ENCODE results near the gene SH3D19.
"Not testable (repeated sequence)": the region's sequence is repeated elsewhere in the genome, so short reads cannot be mapped to it uniquely, and the experiment has no call there.

SH3D19 gene

DNA sequence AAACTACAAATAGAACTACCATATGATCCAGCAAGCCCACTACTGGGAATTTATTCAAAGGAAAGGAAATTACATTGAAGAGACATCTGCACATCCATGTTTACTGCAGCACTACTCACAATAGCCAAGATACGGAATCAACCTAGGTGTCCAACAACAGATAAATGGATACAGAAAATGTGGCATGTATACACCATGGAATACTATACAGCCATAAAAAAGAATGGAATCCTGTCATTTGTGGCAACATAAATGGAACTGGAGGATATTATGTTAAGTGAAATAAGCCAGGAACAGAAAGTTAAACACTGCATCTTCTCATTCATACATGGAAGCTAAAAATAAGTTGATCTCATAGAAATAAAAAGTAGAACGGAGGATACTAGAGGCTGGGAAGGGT is 167.9 kb downstream of the SH3D19 start:
- no peak overlapping the region for H3K27ac Mint-ChIP-seq
- H3K4me1 Mint-ChIP-seq (ENCODE audit: low read depth), result no peaks in the 10 kb centered on the region
- H3K36me3 Mint-ChIP-seq, result no peaks in the 10 kb centered on the region
- no peaks in the 10 kb centered on the region for H3K9me3 Mint-ChIP-seq (ENCODE audit: low read depth)
- H3K27me3 Mint-ChIP-seq, result peaks cover 13% of the 10 kb centered on the region
- H3K4me3 Mint-ChIP-seq, result no peak overlapping the region

DNA sequence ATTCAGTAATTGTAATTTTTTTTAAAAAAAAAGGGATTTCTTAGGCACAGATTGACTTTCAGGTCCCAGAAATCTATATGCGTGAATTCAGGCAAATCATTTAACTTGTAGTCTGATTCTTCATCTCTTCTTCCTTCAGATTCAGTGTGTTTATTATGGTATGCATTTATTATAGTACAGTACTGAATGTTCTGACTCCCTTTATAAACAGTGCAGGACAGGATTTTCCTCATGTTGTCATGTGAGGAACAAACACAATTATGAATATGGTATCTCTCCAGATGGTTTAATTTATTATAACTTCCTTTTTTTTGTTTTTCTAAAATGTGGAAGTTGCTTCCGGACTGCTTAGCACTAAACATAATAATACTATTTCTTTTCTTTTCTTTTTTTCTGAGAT is 171.8 kb downstream of the SH3D19 start:
- Mint-ChIP-seq H3K9me3 (ENCODE audit: low read depth) (no peaks in the 10 kb centered on the region), H3K4me3 (no peak overlapping the region), H3K36me3 (no peaks in the 10 kb centered on the region), H3K27ac (no peak overlapping the region), H3K4me1 (ENCODE audit: low read depth) (no peaks in the 10 kb centered on the region), H3K27me3 (peaks cover 16% of the 10 kb centered on the region)

DNA sequence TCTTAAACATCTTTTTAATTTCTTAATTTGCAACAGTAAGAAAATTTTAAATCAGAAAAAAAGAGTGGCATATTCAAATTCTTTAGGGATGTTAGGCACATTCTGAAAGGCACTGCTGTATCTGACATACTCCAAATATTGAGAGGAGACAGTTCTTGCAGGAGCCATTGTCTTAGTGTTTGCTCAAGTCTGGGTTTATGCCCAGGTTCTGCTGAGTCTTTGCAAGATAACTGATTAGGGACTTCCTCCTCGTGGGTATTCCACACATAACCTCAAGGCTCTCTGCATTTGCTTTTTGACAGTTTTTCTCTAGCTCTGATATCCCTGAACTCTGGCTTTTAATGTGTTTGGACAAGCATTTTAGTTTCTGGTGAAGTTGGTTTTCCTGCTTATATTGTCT is 173.4 kb downstream of the SH3D19 start:
- no peaks in the 10 kb centered on the region for H3K36me3 Mint-ChIP-seq

DNA sequence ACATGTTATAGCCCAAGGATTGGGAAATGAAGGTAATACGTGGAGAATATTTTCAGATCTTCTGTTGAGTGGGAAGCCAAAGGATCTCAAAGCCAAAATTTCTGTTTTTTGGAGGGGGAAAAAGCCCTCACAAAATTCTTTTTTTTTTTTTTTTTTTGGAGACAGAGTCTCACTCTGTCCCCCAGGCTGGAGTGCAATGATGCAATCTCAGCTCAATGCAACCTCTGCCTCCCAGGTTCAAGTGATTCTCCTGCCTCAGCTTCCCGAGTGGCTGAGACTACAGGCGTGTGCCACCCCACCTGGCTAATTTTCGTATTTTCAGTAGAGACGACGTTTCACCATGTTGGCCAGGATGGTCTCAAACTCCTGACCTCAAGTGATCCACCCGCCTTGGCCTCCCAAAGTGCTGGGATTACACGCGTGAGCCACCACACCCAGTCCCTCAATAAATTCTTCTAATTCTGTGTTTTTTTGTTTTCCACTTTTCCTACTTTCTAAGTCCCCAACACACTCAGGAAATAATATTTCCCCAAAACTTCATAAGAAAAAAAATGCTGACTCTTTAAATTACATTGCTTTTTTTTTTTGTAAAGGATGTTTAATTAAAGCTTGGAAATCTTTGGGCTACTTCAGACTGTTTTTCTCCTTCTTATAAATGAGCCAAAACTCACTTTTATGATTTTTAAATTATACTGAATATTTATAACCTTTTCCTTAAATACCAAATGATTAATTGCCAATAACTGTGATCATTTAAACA is 174.4 kb downstream of the SH3D19 start:
- Mint-ChIP-seq H3K27ac (no peak overlapping the region), H3K4me3 (no peak overlapping the region), H3K4me1 (ENCODE audit: low read depth) (no peaks in the 10 kb centered on the region), H3K36me3 (no peaks in the 10 kb centered on the region), H3K27me3 (peaks cover 10% of the 10 kb centered on the region), H3K9me3 (ENCODE audit: low read depth) (no peaks in the 10 kb centered on the region)

More for the DNA sequence above, 173.4 kb downstream of the SH3D19 start:
- Mint-ChIP-seq H3K27me3 (peaks cover 16% of the 10 kb centered on the region), H3K27ac (no peak overlapping the region), H3K9me3 (ENCODE audit: low read depth) (no peaks in the 10 kb centered on the region), H3K4me1 (ENCODE audit: low read depth) (no peaks in the 10 kb centered on the region), H3K4me3 (no peak overlapping the region)

DNA sequence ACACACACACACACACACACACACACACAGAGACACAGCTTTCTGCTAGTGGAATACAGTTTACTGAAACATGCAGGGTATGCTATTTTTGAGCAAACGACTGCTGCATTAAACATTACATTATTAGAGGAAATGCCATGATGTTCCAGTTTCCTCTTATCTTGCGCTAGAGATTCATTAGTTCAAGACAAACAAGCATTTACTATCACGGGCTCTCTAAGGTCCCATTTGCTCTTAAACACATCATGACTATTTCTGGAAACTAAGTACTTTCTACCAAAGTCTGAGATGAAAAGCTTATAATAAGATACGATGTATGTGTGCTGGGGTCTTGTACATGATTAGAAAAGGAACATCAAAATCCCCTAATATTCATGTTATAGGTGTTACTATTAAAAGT is 177.1 kb downstream of the SH3D19 start:
- no peak overlapping the region for H3K27ac Mint-ChIP-seq
- H3K36me3 Mint-ChIP-seq, result no peaks in the 10 kb centered on the region
- no peaks in the 10 kb centered on the region for H3K4me1 Mint-ChIP-seq (ENCODE audit: low read depth)
- H3K27me3 Mint-ChIP-seq, result peaks cover 3% of the 10 kb centered on the region
- H3K9me3 Mint-ChIP-seq (ENCODE audit: low read depth), result no peaks in the 10 kb centered on the region
- no peak overlapping the region for H3K4me3 Mint-ChIP-seq

DNA sequence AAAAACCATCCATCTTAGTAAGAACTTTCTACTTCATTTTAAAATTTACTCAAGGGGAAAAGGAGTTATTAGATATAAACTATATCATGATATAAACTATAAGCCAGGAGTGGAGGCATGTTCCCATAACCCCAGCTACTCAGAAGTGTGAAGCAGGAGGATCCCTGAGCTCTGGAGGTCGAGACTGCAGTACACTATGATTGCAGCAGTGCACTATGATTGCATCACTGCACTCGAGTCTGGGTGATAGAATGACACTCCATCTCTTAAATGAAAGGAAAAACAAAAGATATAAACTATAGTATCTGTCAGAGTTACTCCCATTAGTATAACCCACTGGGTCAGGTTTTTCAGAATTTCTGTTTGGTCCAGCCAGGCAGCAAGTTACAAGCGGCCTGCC is 178.4 kb downstream of the SH3D19 start:
- Mint-ChIP-seq H3K36me3 (no peaks in the 10 kb centered on the region), H3K27me3 (peaks cover 3% of the 10 kb centered on the region), H3K4me3 (no peak overlapping the region), H3K27ac (no peak overlapping the region), H3K9me3 (ENCODE audit: low read depth) (no peaks in the 10 kb centered on the region), H3K4me1 (ENCODE audit: low read depth) (no peaks in the 10 kb centered on the region)

DNA sequence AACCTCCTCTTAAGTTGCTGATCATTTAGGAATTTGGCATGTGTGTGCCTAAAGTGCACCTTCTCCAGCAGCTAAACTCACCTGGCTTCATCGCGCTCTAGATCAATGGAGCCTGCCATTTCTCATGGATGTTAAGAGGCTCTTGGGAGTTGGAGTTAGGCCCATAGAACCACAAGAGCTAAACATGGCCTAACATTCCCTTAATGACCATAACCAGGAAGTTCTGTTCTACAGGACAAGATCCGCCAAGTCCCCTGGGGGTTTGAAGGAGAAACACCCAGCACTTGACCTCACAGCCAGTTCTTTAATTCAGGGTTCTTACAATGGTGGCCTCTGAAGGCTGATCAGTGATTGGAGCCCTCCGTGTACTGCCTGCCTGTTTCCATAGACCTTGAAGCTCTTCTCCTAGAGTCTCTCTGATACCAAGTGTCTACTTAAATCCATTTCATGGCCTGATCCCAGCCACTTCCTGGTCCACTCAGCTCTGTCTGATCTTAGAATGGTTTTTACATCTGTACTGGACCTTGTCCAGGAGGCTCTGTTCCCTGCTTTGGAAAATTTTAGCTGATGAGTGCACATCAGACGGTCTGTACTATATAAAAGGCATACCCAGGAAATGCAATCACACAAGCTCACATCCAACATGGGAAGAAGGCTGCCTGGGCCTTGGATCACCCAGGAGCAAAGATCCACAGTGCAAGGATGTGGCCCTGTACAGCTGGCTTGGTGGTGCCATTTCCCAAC is 180.9 kb downstream of the SH3D19 start:
- peaks cover 2% of the 10 kb centered on the region for H3K36me3 Mint-ChIP-seq
- H3K9me3 Mint-ChIP-seq (ENCODE audit: low read depth), result no peaks in the 10 kb centered on the region
- H3K4me3 Mint-ChIP-seq, result no peak overlapping the region
- no peaks in the 10 kb centered on the region for H3K4me1 Mint-ChIP-seq (ENCODE audit: low read depth)
- no peaks in the 10 kb centered on the region for H3K27me3 Mint-ChIP-seq
- H3K27ac Mint-ChIP-seq, result no peak overlapping the region

DNA sequence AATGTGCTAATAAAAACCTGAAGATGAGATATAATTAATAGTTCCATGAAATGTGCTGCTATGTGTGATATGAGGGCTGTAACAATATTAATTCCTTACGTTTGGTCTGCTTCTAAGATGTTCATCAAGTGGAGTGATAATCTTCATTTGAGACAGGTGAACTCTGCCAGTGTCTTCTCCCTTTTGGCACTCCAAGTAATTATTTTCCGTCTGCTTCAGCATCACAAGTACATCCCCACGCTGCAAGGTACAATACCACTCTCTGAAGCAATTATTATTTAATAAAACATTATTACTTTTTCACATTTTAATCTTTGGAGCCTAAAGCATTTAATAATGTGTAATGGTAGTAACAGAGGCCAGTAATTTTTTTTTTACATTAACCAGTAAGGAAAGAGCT is 181.6 kb downstream of the SH3D19 start:
- Mint-ChIP-seq H3K4me1 (ENCODE audit: low read depth) (no peaks in the 10 kb centered on the region), H3K9me3 (ENCODE audit: low read depth) (no peaks in the 10 kb centered on the region)

DNA sequence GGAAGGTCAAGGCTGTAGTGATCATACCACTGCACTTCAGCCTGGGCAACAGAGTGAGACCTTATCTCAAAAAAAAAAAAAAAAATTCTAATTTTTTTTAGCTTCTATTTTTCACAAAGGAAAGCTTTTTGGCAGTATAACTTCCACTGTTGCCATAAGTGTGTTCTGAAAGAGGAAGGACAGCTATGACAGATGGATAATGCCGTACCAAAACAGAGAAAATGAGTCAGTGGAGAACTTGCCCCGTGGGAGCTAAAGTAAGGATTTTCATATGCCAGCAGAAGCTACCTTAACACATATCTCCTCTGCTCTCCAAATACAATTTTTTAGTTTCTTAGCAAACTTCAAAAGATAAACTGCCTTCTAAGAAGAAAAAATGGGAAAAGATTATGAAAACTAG is 182.2 kb downstream of the SH3D19 start:
- H3K36me3 Mint-ChIP-seq, result peaks cover 3% of the 10 kb centered on the region
- H3K4me1 Mint-ChIP-seq (ENCODE audit: low read depth), result no peaks in the 10 kb centered on the region
- H3K27me3 Mint-ChIP-seq, result no peaks in the 10 kb centered on the region
- no peak overlapping the region for H3K4me3 Mint-ChIP-seq
- no peak overlapping the region for H3K27ac Mint-ChIP-seq
- H3K9me3 Mint-ChIP-seq (ENCODE audit: low read depth), result no peaks in the 10 kb centered on the region

More for the DNA sequence above, 181.6 kb downstream of the SH3D19 start:
- peaks cover 3% of the 10 kb centered on the region for H3K36me3 Mint-ChIP-seq
- no peak overlapping the region for H3K4me3 Mint-ChIP-seq
- H3K27me3 Mint-ChIP-seq, result no peaks in the 10 kb centered on the region
- H3K27ac Mint-ChIP-seq, result no peak overlapping the region

DNA sequence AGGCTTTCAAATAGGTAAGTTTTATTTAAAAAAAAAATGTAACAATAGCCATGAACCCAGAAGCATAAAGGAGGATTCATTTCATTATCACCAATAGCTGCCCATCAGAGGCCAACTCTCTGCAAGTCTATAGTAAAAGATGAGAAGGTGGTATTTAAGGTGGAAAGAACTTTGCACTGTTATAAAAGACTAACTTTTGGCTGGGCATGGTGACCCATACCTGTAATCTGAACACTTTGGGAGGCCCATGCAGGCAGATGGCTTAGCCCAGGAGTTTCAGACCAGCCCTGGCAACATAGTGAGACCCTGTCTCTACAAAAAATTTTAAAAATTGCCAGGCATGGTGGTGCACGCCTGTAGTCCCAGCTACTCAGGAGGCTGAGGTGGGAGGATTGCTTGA is 182.6 kb downstream of the SH3D19 start:
- Mint-ChIP-seq H3K27me3 (no peaks in the 10 kb centered on the region), H3K9me3 (ENCODE audit: low read depth) (no peaks in the 10 kb centered on the region), H3K36me3 (peaks cover 3% of the 10 kb centered on the region), H3K27ac (no peak overlapping the region), H3K4me3 (no peak overlapping the region), H3K4me1 (ENCODE audit: low read depth) (no peaks in the 10 kb centered on the region)

DNA sequence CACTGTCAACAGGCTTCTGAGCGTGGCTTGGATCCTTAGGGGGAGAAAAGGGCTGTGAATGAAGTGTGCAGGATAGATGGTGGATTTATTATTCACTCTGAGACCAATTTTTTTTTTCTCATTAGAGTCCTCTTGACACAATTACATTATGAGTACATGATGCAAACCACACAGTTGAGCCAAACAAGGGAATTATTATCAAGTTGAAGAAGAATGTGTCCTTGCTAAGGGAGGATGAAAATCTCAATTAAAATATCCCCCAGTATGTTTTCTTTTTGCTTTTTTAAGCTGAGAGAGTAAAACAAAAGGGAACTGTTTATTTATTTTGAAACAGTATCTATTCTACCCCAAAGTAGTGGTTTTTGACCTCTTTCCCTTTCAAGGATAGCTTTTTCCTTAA is 185.6 kb downstream of the SH3D19 start:
- Mint-ChIP-seq H3K27me3 (no peaks in the 10 kb centered on the region), H3K36me3 (peaks cover 3% of the 10 kb centered on the region), H3K4me3 (no peak overlapping the region), H3K9me3 (ENCODE audit: low read depth) (no peaks in the 10 kb centered on the region), H3K27ac (no peak overlapping the region), H3K4me1 (ENCODE audit: low read depth) (no peaks in the 10 kb centered on the region)

DNA sequence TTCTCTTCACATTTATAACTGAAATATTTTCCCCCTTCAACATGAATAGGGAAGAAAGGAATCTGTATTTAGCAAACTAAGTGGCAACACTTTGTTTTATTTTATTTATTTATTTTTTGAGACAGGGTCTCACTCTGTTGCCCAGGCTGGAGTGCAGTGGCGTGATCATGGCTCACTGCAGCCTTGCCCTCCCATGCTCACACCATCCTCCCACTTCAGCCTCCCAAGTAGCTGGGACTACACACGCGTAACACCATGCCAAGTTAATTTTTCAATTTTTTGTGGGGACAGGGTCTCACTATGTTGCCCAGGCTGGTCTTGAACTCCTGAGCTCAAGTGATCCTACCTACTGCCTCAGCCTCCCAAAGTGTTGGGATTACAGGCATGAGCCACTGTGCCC is 189.4 kb downstream of the SH3D19 start:
- not testable (repeated sequence) for H3K4me3 Mint-ChIP-seq; H3K27me3 Mint-ChIP-seq; H3K27ac Mint-ChIP-seq; H3K4me1 Mint-ChIP-seq (ENCODE audit: low read depth); H3K36me3 Mint-ChIP-seq; H3K9me3 Mint-ChIP-seq (ENCODE audit: low read depth)

DNA sequence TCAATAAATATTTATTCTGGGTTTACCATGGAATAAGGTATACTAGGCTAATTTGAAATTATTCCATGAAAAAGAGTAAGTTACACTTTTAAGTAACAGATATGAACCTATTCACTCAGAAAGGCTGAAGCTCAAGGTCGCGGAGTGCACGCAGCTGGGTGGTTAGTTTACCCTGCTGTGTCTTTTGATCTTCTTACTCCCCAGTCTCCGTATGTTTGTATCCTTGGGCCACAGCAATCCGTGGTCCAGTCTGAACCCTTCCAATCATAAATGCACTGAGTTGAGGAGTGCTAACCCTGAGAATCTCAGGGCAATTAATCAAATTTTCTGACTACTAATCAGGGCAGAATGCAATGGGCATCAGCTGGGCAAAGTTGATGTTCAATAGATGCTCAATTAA is 192.1 kb downstream of the SH3D19 start:
- H3K4me3 Mint-ChIP-seq, result no peak overlapping the region
- H3K27me3 Mint-ChIP-seq, result no peaks in the 10 kb centered on the region
- no peaks in the 10 kb centered on the region for H3K4me1 Mint-ChIP-seq (ENCODE audit: low read depth)
- H3K36me3 Mint-ChIP-seq, result no peaks in the 10 kb centered on the region
- H3K9me3 Mint-ChIP-seq (ENCODE audit: low read depth), result no peaks in the 10 kb centered on the region
- no peak overlapping the region for H3K27ac Mint-ChIP-seq

DNA sequence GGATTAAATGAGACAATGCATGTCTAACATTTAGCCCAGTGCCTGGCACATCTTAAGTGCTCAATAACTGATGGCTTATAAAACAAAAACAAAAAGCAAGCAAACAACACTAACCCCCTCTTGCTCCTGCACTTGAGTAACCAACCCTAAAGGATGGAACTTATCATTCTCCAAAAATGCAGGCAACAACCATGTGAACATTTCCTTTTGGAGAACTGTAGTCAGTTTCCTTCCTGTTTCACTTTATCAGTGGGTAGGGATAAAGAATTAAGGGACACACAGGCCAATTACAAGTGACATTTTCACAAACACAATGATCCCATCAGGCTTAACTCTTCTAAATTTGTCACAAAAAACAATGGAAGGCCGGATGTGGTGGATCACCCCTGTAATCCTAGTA is 195.6 kb downstream of the SH3D19 start:
- H3K4me3 Mint-ChIP-seq, result no peak overlapping the region
- no peaks in the 10 kb centered on the region for H3K4me1 Mint-ChIP-seq (ENCODE audit: low read depth)
- no peaks in the 10 kb centered on the region for H3K9me3 Mint-ChIP-seq (ENCODE audit: low read depth)
- no peaks in the 10 kb centered on the region for H3K36me3 Mint-ChIP-seq
- no peaks in the 10 kb centered on the region for H3K27me3 Mint-ChIP-seq
- H3K27ac Mint-ChIP-seq, result no peak overlapping the region

DNA sequence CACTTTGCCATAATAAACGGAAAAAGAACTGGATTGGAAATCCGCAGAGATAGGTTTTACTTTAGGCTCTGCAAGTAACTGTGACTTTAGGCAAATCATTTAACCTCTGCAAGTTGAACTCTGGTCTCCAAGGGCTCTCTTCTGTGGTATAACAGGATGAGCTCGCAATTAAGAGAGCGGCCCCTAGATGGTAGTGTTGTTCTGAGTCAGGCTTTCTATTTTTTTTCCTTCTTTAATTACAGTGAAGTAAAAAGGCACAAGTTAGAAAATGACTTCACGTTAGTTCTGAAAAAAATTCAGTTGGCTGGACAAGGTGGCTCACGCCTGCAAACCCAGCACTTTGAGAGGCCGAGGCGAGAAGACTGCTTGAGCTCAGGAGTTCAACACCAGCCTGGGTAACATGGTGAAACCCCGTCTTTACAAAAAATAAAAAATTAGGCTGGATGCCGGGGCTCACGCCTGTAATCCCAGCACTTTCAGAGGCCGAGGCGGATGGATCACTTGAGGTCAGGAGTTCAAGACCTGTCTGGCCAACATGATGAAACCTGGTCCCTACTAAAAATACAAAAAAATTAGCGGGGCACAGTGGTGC is 207.9 kb downstream of the SH3D19 start:
- Mint-ChIP-seq H3K27me3 (no peaks in the 10 kb centered on the region), H3K4me1 (ENCODE audit: low read depth) (peaks cover 5% of the 10 kb centered on the region), H3K36me3 (no peaks in the 10 kb centered on the region), H3K9me3 (ENCODE audit: low read depth) (no peaks in the 10 kb centered on the region), H3K27ac (no peak overlapping the region), H3K4me3 (no peak overlapping the region)

Data from activated naive CD8-positive, alpha-beta T cell (primary cell).